K562 (cell line): ENCODE data around the gene VPS37D. TPM values are rescaled to one million over a fixed set of nuclear protein-coding genes. Genes with fewer than 3 reads are reported as not detected.

Experiments used
- ATAC-seq: fragments of 200-7000 bp; cut with Tn5 transposase; 3 replicates; pipeline ENCODE4 v1.9.1; 2020; ENCODE audit warnings: moderate library complexity
- BruUV-seq: library from RNA; stranded (reverse); fragments of 400-500 nt; replicated peaks from 2 replicates; lab custom pipeline; 2021; lab: Mats Ljungman, UMichigan
- CTCF ChIA-PET: fragments of 300-600 bp; formaldehyde crosslinking; extraction: SDS; loops from one replicate; lab custom pipeline; 2021; ENCODE audit warnings: low intra/inter-chr PET ratio; lab: Yijun Ruan, JAX
- POLR2A ChIA-PET: fragments of 300-600, 350-650 bp; sonication (Branson Sonifier 250); formaldehyde crosslinking; extraction: SDS; loops from one replicate; lab custom pipeline; 2021; ENCODE audit warnings: antibody characterized with exemption, inconsistent platforms; lab: Yijun Ruan, JAX
- DNase-seq, 4 experiments: peaks; one replicate each; pipeline versions ENCODE4 v3.0.0 to v3.0.0-alpha.2; 2011 to 2018; ENCODE audit warnings: low spot score in 3 of 4, mixed read lengths in 3 of 4; ENCODE audit errors: extremely low read depth in 1 of 4
- FAIRE-seq: peaks from 2 replicates; lab custom pipeline; 2011; peaks lifted over from hg19 to GRCh38; lab: Jason Lieb, UNC
- H2AFZ ChIP-seq: 2 replicates; pipeline ENCODE4 v1.6.0; 2011; ENCODE audit warnings: low read depth, low read length, control low read depth, inconsistent platforms
- H3K27ac ChIP-seq: fragments of 200-600 bp; 3 replicates; pipeline ENCODE4 v1.8.0; 2011; ENCODE audit warnings: low read depth, mild to moderate bottlenecking, control low read depth, inconsistent platforms, low read length, moderate library complexity, mixed read lengths; ENCODE audit errors: extremely low read depth
- H3K27me3 ChIP-seq, 2 experiments: fragments of 300-600 bp in 1 of 2; 2 replicates in 1 of 2; 3 replicates in 1 of 2; pipeline versions ENCODE4 v1.6.0 to v1.8.0; 2011; ENCODE audit warnings: inconsistent platforms in 2 of 2, low read length in 2 of 2, mild to moderate bottlenecking in 1 of 2, mixed read lengths in 1 of 2, moderate library complexity in 1 of 2; ENCODE audit not compliant: control insufficient read depth in 2 of 2, insufficient read depth in 2 of 2
- H3K36me3 ChIP-seq: fragments of 300-600 bp; 3 replicates; pipeline ENCODE4 v1.8.0; 2011; ENCODE audit warnings: mild to moderate bottlenecking, low read length, inconsistent platforms; ENCODE audit not compliant: control insufficient read depth, insufficient read depth
- H3K4me1 ChIP-seq, 2 experiments: fragments of 200-600 bp in 1 of 2; replicated peaks in 1 of 2; 2 replicates in 1 of 2; 3 replicates in 1 of 2; pipeline versions ENCODE4 v1.5.1 to v1.8.0; 2011; ENCODE audit warnings: inconsistent platforms in 2 of 2, low read length in 2 of 2, mild to moderate bottlenecking in 1 of 2, mixed read lengths in 1 of 2, moderate library complexity in 1 of 2; ENCODE audit not compliant: control insufficient read depth in 2 of 2, insufficient read depth in 2 of 2
- H3K4me2 ChIP-seq: 2 replicates; pipeline ENCODE4 v1.6.1; 2011; ENCODE audit warnings: low read length, control low read depth, inconsistent platforms, mixed read lengths; ENCODE audit not compliant: insufficient read depth
- H3K4me3 ChIP-seq: fragments of 200-600 bp; sonication (generic), shearing (Covaris generic); 2 replicates; pipeline ENCODE4 v1.5.1; 2016; ENCODE audit warnings: control low read depth, inconsistent platforms
- H3K79me2 ChIP-seq: fragments of 200-600 bp; 3 replicates; pipeline ENCODE4 v1.8.0; 2011; ENCODE audit warnings: low read length, inconsistent platforms; ENCODE audit not compliant: control insufficient read depth, insufficient read depth
- H3K9ac ChIP-seq, 2 experiments: 2 replicates each; pipeline versions ENCODE4 v1.6.0 to v1.6.1; 2011; ENCODE audit warnings: low read depth in 2 of 2, low read length in 2 of 2, control low read depth in 1 of 2, inconsistent platforms in 1 of 2, mild to moderate bottlenecking in 1 of 2, mixed read lengths in 1 of 2; ENCODE audit not compliant: insufficient read depth in 1 of 2
- H3K9me1 ChIP-seq: one replicate; pipeline ENCODE4 v1.6.0; 2011; ENCODE audit warnings: inconsistent platforms, mild to moderate bottlenecking, low read length, moderate library complexity; ENCODE audit not compliant: control insufficient read depth, insufficient read depth
- H3K9me3 ChIP-seq: replicated peaks from 2 replicates; pipeline ENCODE4 v1.5.1; 2011; ENCODE audit warnings: low read depth, low read length, inconsistent platforms; ENCODE audit not compliant: control insufficient read depth, insufficient read depth
- H4K20me1 ChIP-seq: replicated peaks from 2 replicates; pipeline ENCODE4 v1.6.1; 2011; ENCODE audit warnings: low read length, inconsistent platforms, mixed read lengths; ENCODE audit not compliant: control insufficient read depth, insufficient read depth
- BRF2 ChIP-seq: IDR thresholded peaks from 3 replicates; pipeline ENCODE4 v1.6.1; 2011; ENCODE audit warnings: borderline replicate concordance, mild to moderate bottlenecking; ENCODE audit not compliant: insufficient read length, insufficient read depth
- CEBPG ChIP-seq, 3 experiments: fragments of 200-800 bp in 1 of 3; sonication (Bioruptor generic) in 1 of 3; sonication (generic) in 1 of 3; formaldehyde crosslinking in 1 of 3; IDR thresholded peaks in 2 of 3; conservative IDR thresholded peaks in 1 of 3; 2 replicates each; pipeline versions ENCODE4 v1.6.1 to v1.8.0; 2016 to 2022; ENCODE audit warnings: missing compliant biosample characterization in 2 of 3, missing genetic modification characterization in 2 of 3, mild to moderate bottlenecking in 1 of 3, missing genetic modification reagents in 1 of 3
- ETV1 ChIP-seq: fragments of 450-650 bp; conservative IDR thresholded peaks from 2 replicates; pipeline ENCODE4 v1.6.1; 2016; ENCODE audit warnings: missing genetic modification characterization, control low read depth, low read depth, missing compliant biosample characterization
- FOSL1 ChIP-seq: fragments of 200-800 bp; sonication (Bioruptor generic); conservative IDR thresholded peaks from 2 replicates; pipeline ENCODE4 v1.6.1; 2016; ENCODE audit warnings: missing genetic modification characterization, missing compliant biosample characterization
- JUND ChIP-seq, 2 experiments: IDR thresholded peaks; 2 replicates in 1 of 2; 3 replicates in 1 of 2; pipeline ENCODE4 v1.6.1; 2011; ENCODE audit warnings: borderline replicate concordance in 2 of 2, low read depth in 2 of 2, low read length in 2 of 2, improper control_type of control experiment in 1 of 2, missing biosample characterization in 1 of 2, missing genetic modification characterization in 1 of 2, missing genetic modification reagents in 1 of 2
- KAT7 ChIP-seq: sonication (generic); formaldehyde crosslinking; IDR thresholded peaks from 2 replicates; pipeline ENCODE4 v1.8.0; 2022; ENCODE audit warnings: missing genetic modification reagents, mild to moderate bottlenecking, borderline replicate concordance
- ZNF589 ChIP-seq: fragments of 200-800 bp; sonication (Bioruptor generic); IDR thresholded peaks from 2 replicates; pipeline ENCODE4 v1.6.1; 2016; ENCODE audit warnings: low read depth, missing genetic modification characterization, missing compliant biosample characterization
- ZNF740 ChIP-seq, 3 experiments: fragments of 200-800 bp in 1 of 3; sonication (Bioruptor generic) in 1 of 3; sonication (generic) in 1 of 3; formaldehyde crosslinking in 1 of 3; IDR thresholded peaks; 2 replicates each; pipeline versions ENCODE4 v1.6.1 to v1.8.0; 2016 to 2022; ENCODE audit warnings: mild to moderate bottlenecking in 2 of 3, missing compliant biosample characterization in 2 of 3, missing genetic modification characterization in 2 of 3, missing genetic modification reagents in 1 of 3
- WGBS: fragments of 100-300 bp; shearing (Covaris generic); methylation state at CpG from one replicate; pipeline ENCODE4 v1.1.6; 2016; ENCODE audit warnings: low coverage, mixed read lengths; ENCODE audit not compliant: insufficient coverage; ENCODE audit errors: missing lambda C conversion rate; 5-methylcytosine and 5-hydroxymethylcytosine counted together
- in situ Hi-C: fragments of 300-500 bp; cut with MboI; formaldehyde crosslinking; loops from 4 replicates; pipeline ENCODE4 v1.15.0; 2018; ENCODE audit warnings: inconsistent platforms, mixed read lengths
- intact Hi-C: fragments of 100-400 bp; cut with micrococcal nuclease; formaldehyde crosslinking; loops from 2 replicates; pipeline ENCODE4 v1.14.2; 2022
- polyA plus RNA-seq, 8 experiments: library from polyadenylated mRNA; depleted of rRNA in 4 of 8; stranded (reverse) in 5 of 8; unstranded in 3 of 8; fragments of >200 nt; fragmentation: Nextera tagmentation in 2 of 8; fragmentation: Illumina TruSeq in 1 of 8; extraction: Ambion mirVana in 2 of 8; extraction: Trizol in 1 of 8; gene quantifications; 2 replicates each; pipeline versions ENCODE4 v1.2.1 to v1.2.3, GENCODE V29; 2011 to 2014; ENCODE audit warnings: inconsistent platforms in 1 of 8, missing spikeins in 1 of 8
- total RNA-seq, 7 experiments: library from RNA; depleted of rRNA in 6 of 7; stranded (reverse); fragments of >200 nt in 6 of 7; fragmentation: Illumina TruSeq in 2 of 7; extraction: Trizol in 2 of 7; gene quantifications; 2 replicates each; pipeline versions ENCODE4 v1.2.1 to v1.2.3, GENCODE V29; 2011 to 2021; ENCODE audit warnings: low replicate concordance in 1 of 7
- TF ChIP-seq, protein P1 (sequence below), 2 experiments: fragments of 450-650 bp in 1 of 2; sonication (generic) in 1 of 2; formaldehyde crosslinking in 1 of 2; IDR thresholded peaks in 1 of 2; conservative IDR thresholded peaks in 1 of 2; 2 replicates each; pipeline versions ENCODE4 v1.6.1 to v1.8.1; 2016 to 2023; ENCODE audit warnings: mild to moderate bottlenecking in 2 of 2, moderate library complexity in 2 of 2, inconsistent platforms in 1 of 2, missing genetic modification reagents in 1 of 2

VPS37D gene
- total and polyA plus RNA-seq, 9 of the 15 experiments (the other 6 are each of a cell fraction or from before 2014, with no cell fraction given), result 0.25 to 2.3 (median 1.0) TPM; not detected in 3

GRCh38 chr7:73622527-73622908, 45.1 kb upstream of the VPS37D start:
- Histone ChIP-seq H3K4me1 (peaks cover 24 to 35% of the 10 kb centered on the region in 2 experiments), H3K9me3 (no peaks in the 10 kb centered on the region), H3K9me1 (no peaks in the 10 kb centered on the region), H3K4me3 (peak overlapping the region; percentile 68; the same call in 1 of the 2 replicates), H3K79me2 (no peaks in the 10 kb centered on the region), H3K27ac (no peak overlapping the region), H3K27me3 (peaks cover 2 to 11% of the 10 kb centered on the region in 2 experiments), H3K36me3 (no peaks in the 10 kb centered on the region), H3K9ac (peak overlapping the region; percentile 75 to 100; a peak in 2 of 4 replicates), H2AFZ (peak overlapping the region; percentile 98), H4K20me1 (no peaks in the 10 kb centered on the region; the same call in 1 of the 2 replicates), H3K4me2 (peak overlapping the region; percentile 85)
- BruUV-seq, result no TSS peak
- in situ Hi-C loops, result no loop called here
- 10% methylated on average over 2 of the region's 2 CpGs for WGBS
- ChIA-PET CTCF (no interaction called here), POLR2A (interaction anchor here (0.6 to 0.7 kb wide), 4 partner anchors 69 to 921 kb away, joined by 3 read pairs; no protein-coding TSS in a partner anchor)
- TF ChIP-seq KAT7 (CRISPR knock-in tag), result 0 out of 2 replicates have a peak, but pooled peaks have one; percentile 35
- TF ChIP-seq ZNF740 (CRISPR knock-in tag; IDR thresholded peaks at IDR 0.05), result peak; percentile 86; the same call in 1 of the 2 replicates
- TF ChIP-seq ZNF740 (tag; IDR thresholded peaks at IDR 0.05), result peak in 1 of 2 experiments; percentile 85; a peak in 2 of 4 replicates
- peak; percentile 72; the same call in 1 of the 2 replicates for TF ChIP-seq ZNF589
- TF ChIP-seq BRF2, result no peak
- no peak for TF ChIP-seq ETV1
- TF ChIP-seq FOSL1 (tag), result peak; percentile 59
- peak; percentile 39; the same call in 1 of the 2 replicates for TF ChIP-seq JUND (IDR thresholded peaks at IDR 0.05; ENCODE audit: borderline replicate concordance, low read depth, low read length)
- no peak for TF ChIP-seq JUND (tag; IDR thresholded peaks at IDR 0.05; ENCODE audit: borderline replicate concordance, low read depth, low read length)
- TF ChIP-seq, protein P1, sequence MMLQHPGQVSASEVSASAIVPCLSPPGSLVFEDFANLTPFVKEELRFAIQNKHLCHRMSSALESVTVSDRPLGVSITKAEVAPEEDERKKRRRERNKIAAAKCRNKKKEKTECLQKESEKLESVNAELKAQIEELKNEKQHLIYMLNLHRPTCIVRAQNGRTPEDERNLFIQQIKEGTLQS (IDR thresholded peaks at IDR 0.05), result peak; percentile 78; the same call in 1 of the 2 replicates
- TF ChIP-seq, protein P1 (CRISPR knock-in tag; conservative IDR thresholded peaks at IDR 0.05), result no peak
- no peak for TF ChIP-seq CEBPG (CRISPR knock-in tag; IDR thresholded peaks at IDR 0.05)
- TF ChIP-seq CEBPG (tag; conservative IDR thresholded peaks at IDR 0.05 in 1 of 2, IDR thresholded peaks at IDR 0.05 in 1 of 2), result peak in 1 of 2 experiments; percentile 85; a peak in 2 of 4 replicates
- DNase-seq, result no peak
- intact Hi-C loops, result no loop called here
- peak; percentile 0; the same call in 1 of the 3 replicates for ATAC-seq
- FAIRE-seq, result no peak
